Measurements from ENCODE around the gene OLFM1. TPM values are rescaled to one million over a fixed set of nuclear protein-coding genes. Genes with fewer than 3 reads are reported as not detected.

Gene OLFM1
- total RNA-seq (not detected), polyA plus RNA-seq (not detected)

- no peak within 1 kb of the TSS for H3K4me3 ChIP-seq (ENCODE audit: low read length)
- no peaks in the 10 kb centered on the region for H3K36me3 ChIP-seq (ENCODE audit: insufficient read depth, low read length)
- no peak within 1 kb of the TSS for H3K27ac ChIP-seq (ENCODE audit: low read depth, low read length)
- no peak within 1 kb of the TSS for H3K27ac Mint-ChIP-seq
- H3K4me1 ChIP-seq (ENCODE audit: insufficient read depth, low read length), result no peaks in the 10 kb centered on the region
- ChIA-PET POLR2A (no interaction called here), CTCF (no interaction called here)
- peak within 1 kb of the TSS in 1 of 7 donors; percentile 61 for H3K4me3 Mint-ChIP-seq
- no peaks in the 10 kb centered on the region for H3K9me3 ChIP-seq (ENCODE audit: low read length)
- DNase-seq, result no peak
- peaks cover 26 to 54% of the 10 kb centered on the region in 2 donors for H3K27me3 Mint-ChIP-seq
- peaks cover 4 to 7% (median 6%) of the 10 kb centered on the region in 3 donors for H3K4me1 Mint-ChIP-seq
- peaks cover 0 to 1% (median 0%) of the 10 kb centered on the region in 5 donors for H3K9me3 Mint-ChIP-seq
- no peaks in the 10 kb centered on the region for H3K27me3 ChIP-seq (ENCODE audit: insufficient read depth, low read length, poor library complexity, severe bottlenecking)
- H3K36me3 Mint-ChIP-seq, result no peaks in the 10 kb centered on the region
These were observed at the start of gene OLFM1 for GRCh38 chr9:135087489-135087792. OLFM1 (plus strand) TSS chr9:135087668; CDS start chr9:135087990, 322 bp downstream.

GRCh38 chr9:135038331-135038730 lies 49.1 kb upstream of the OLFM1 start:
- peaks cover 4% of the 10 kb centered on the region in 2 donors for H3K27me3 Mint-ChIP-seq
- ChIA-PET POLR2A (no interaction called here), CTCF (no interaction called here)
- H3K4me3 Mint-ChIP-seq, result no peak overlapping the region
- Histone ChIP-seq H3K9me3 (ENCODE audit: low read length) (no peaks in the 10 kb centered on the region), H3K4me3 (ENCODE audit: low read length) (no peak overlapping the region), H3K27me3 (ENCODE audit: insufficient read depth, low read length, poor library complexity, severe bottlenecking) (no peaks in the 10 kb centered on the region), H3K4me1 (ENCODE audit: insufficient read depth, low read length) (no peaks in the 10 kb centered on the region), H3K36me3 (ENCODE audit: insufficient read depth, low read length) (no peaks in the 10 kb centered on the region), H3K27ac (ENCODE audit: low read depth, low read length) (no peak overlapping the region)
- H3K27ac Mint-ChIP-seq, result peak overlapping the region in 1 of 8 donors; percentile 43
- H3K9me3 Mint-ChIP-seq, result no peaks in the 10 kb centered on the region
- no peaks in the 10 kb centered on the region for H3K36me3 Mint-ChIP-seq
- no peak for DNase-seq
- no peaks in the 10 kb centered on the region for H3K4me1 Mint-ChIP-seq

GRCh38 chr9:135038826-135039225 lies 48.6 kb upstream of the OLFM1 start:
- Mint-ChIP-seq H3K27ac (no peak overlapping the region), H3K9me3 (no peaks in the 10 kb centered on the region), H3K4me3 (no peak overlapping the region), H3K4me1 (no peaks in the 10 kb centered on the region), H3K36me3 (no peaks in the 10 kb centered on the region), H3K27me3 (peaks cover 4 to 6% of the 10 kb centered on the region in 2 donors)
- DNase-seq, result no peak
- H3K36me3 ChIP-seq (ENCODE audit: insufficient read depth, low read length), result no peaks in the 10 kb centered on the region
- no peak overlapping the region for H3K4me3 ChIP-seq (ENCODE audit: low read length)
- POLR2A ChIA-PET, result no interaction called here
- H3K27ac ChIP-seq (ENCODE audit: low read depth, low read length), result no peak overlapping the region
- no peaks in the 10 kb centered on the region for H3K4me1 ChIP-seq (ENCODE audit: insufficient read depth, low read length)
- H3K9me3 ChIP-seq (ENCODE audit: low read length), result no peaks in the 10 kb centered on the region
- CTCF ChIA-PET, result no interaction called here
- H3K27me3 ChIP-seq (ENCODE audit: insufficient read depth, low read length, poor library complexity, severe bottlenecking), result no peaks in the 10 kb centered on the region

GRCh38 chr9:135039266-135039870 lies 48.1 kb upstream of the OLFM1 start:
- Histone ChIP-seq H3K4me1 (ENCODE audit: insufficient read depth, low read length) (no peaks in the 10 kb centered on the region), H3K27ac (ENCODE audit: low read depth, low read length) (no peak overlapping the region), H3K9me3 (ENCODE audit: low read length) (no peaks in the 10 kb centered on the region), H3K4me3 (ENCODE audit: low read length) (no peak overlapping the region), H3K27me3 (ENCODE audit: insufficient read depth, low read length, poor library complexity, severe bottlenecking) (no peaks in the 10 kb centered on the region), H3K36me3 (ENCODE audit: insufficient read depth, low read length) (no peaks in the 10 kb centered on the region)
- no peak overlapping the region for H3K27ac Mint-ChIP-seq
- ChIA-PET CTCF (no interaction called here), POLR2A (no interaction called here)
- no peaks in the 10 kb centered on the region for H3K4me1 Mint-ChIP-seq
- H3K36me3 Mint-ChIP-seq, result no peaks in the 10 kb centered on the region
- peaks cover 4 to 6% of the 10 kb centered on the region in 2 donors for H3K27me3 Mint-ChIP-seq
- no peak overlapping the region for H3K4me3 Mint-ChIP-seq
- no peak for DNase-seq
- H3K9me3 Mint-ChIP-seq, result no peaks in the 10 kb centered on the region

GRCh38 chr9:135039916-135040645 lies 47.4 kb upstream of the OLFM1 start:
- Histone ChIP-seq H3K27ac (ENCODE audit: low read depth, low read length) (no peak overlapping the region), H3K27me3 (ENCODE audit: insufficient read depth, low read length, poor library complexity, severe bottlenecking) (no peaks in the 10 kb centered on the region), H3K9me3 (ENCODE audit: low read length) (no peaks in the 10 kb centered on the region), H3K4me1 (ENCODE audit: insufficient read depth, low read length) (no peaks in the 10 kb centered on the region), H3K36me3 (ENCODE audit: insufficient read depth, low read length) (no peaks in the 10 kb centered on the region), H3K4me3 (ENCODE audit: low read length) (no peak overlapping the region)
- H3K4me3 Mint-ChIP-seq, result no peak overlapping the region
- DNase-seq, result no peak
- H3K27me3 Mint-ChIP-seq, result peaks cover 5 to 6% of the 10 kb centered on the region in 2 donors
- H3K36me3 Mint-ChIP-seq, result no peaks in the 10 kb centered on the region
- no peaks in the 10 kb centered on the region for H3K9me3 Mint-ChIP-seq
- H3K27ac Mint-ChIP-seq, result no peak overlapping the region
- CTCF ChIA-PET, result no interaction called here
- POLR2A ChIA-PET, result no interaction called here
- H3K4me1 Mint-ChIP-seq, result no peaks in the 10 kb centered on the region

GRCh38 chr9:135040892-135041291 lies 46.6 kb upstream of the OLFM1 start:
- Mint-ChIP-seq H3K4me1 (no peaks in the 10 kb centered on the region), H3K27ac (peak overlapping the region in 1 of 8 donors; percentile 69)
- POLR2A ChIA-PET, result no interaction called here

GRCh38 chr9:135043345-135043744 lies 44.1 kb upstream of the OLFM1 start:
- Mint-ChIP-seq H3K9me3 (no peaks in the 10 kb centered on the region), H3K4me3 (no peak overlapping the region), H3K36me3 (no peaks in the 10 kb centered on the region), H3K27me3 (peaks cover 2 to 19% of the 10 kb centered on the region in 2 donors), H3K27ac (no peak overlapping the region), H3K4me1 (no peaks in the 10 kb centered on the region)
- no peaks in the 10 kb centered on the region for H3K27me3 ChIP-seq (ENCODE audit: insufficient read depth, low read length, poor library complexity, severe bottlenecking)
- H3K4me1 ChIP-seq (ENCODE audit: insufficient read depth, low read length), result no peaks in the 10 kb centered on the region
- no peak overlapping the region for H3K27ac ChIP-seq (ENCODE audit: low read depth, low read length)
- DNase-seq, result no peak
- ChIA-PET CTCF (no interaction called here), POLR2A (no interaction called here)
- H3K36me3 ChIP-seq (ENCODE audit: insufficient read depth, low read length), result no peaks in the 10 kb centered on the region
- no peaks in the 10 kb centered on the region for H3K9me3 ChIP-seq (ENCODE audit: low read length)
- H3K4me3 ChIP-seq (ENCODE audit: low read length), result no peak overlapping the region

More at GRCh38 chr9:135040892-135041291, 46.6 kb upstream of the OLFM1 start:
- Histone ChIP-seq H3K9me3 (ENCODE audit: low read length) (no peaks in the 10 kb centered on the region), H3K36me3 (ENCODE audit: insufficient read depth, low read length) (no peaks in the 10 kb centered on the region), H3K4me1 (ENCODE audit: insufficient read depth, low read length) (no peaks in the 10 kb centered on the region), H3K4me3 (ENCODE audit: low read length) (no peak overlapping the region), H3K27ac (ENCODE audit: low read depth, low read length) (no peak overlapping the region), H3K27me3 (ENCODE audit: insufficient read depth, low read length, poor library complexity, severe bottlenecking) (no peaks in the 10 kb centered on the region)
- Mint-ChIP-seq H3K36me3 (no peaks in the 10 kb centered on the region), H3K27me3 (peaks cover 3 to 12% of the 10 kb centered on the region in 2 donors), H3K9me3 (no peaks in the 10 kb centered on the region), H3K4me3 (no peak overlapping the region)
- no peak for DNase-seq
- CTCF ChIA-PET, result no interaction called here

GRCh38 chr9:135045264-135045927 lies 42.1 kb upstream of the OLFM1 start:
- no peak overlapping the region for H3K4me3 Mint-ChIP-seq
- no peaks in the 10 kb centered on the region for H3K36me3 ChIP-seq (ENCODE audit: insufficient read depth, low read length)
- peak overlapping the region in 1 of 8 donors; percentile 88 for H3K27ac Mint-ChIP-seq
- no peak for DNase-seq
- H3K27me3 Mint-ChIP-seq, result peaks cover 7 to 27% of the 10 kb centered on the region in 2 donors
- H3K4me1 Mint-ChIP-seq, result no peaks in the 10 kb centered on the region
- no peaks in the 10 kb centered on the region for H3K4me1 ChIP-seq (ENCODE audit: insufficient read depth, low read length)
- H3K27me3 ChIP-seq (ENCODE audit: insufficient read depth, low read length, poor library complexity, severe bottlenecking), result no peaks in the 10 kb centered on the region
- H3K9me3 Mint-ChIP-seq, result no peaks in the 10 kb centered on the region
- no peaks in the 10 kb centered on the region for H3K36me3 Mint-ChIP-seq
- CTCF ChIA-PET, result no interaction called here
- POLR2A ChIA-PET, result no interaction called here
- no peaks in the 10 kb centered on the region for H3K9me3 ChIP-seq (ENCODE audit: low read length)
- no peak overlapping the region for H3K27ac ChIP-seq (ENCODE audit: low read depth, low read length)
- H3K4me3 ChIP-seq (ENCODE audit: low read length), result no peak overlapping the region
